ENCODE measurements around the gene PAIP1.

DNA sequence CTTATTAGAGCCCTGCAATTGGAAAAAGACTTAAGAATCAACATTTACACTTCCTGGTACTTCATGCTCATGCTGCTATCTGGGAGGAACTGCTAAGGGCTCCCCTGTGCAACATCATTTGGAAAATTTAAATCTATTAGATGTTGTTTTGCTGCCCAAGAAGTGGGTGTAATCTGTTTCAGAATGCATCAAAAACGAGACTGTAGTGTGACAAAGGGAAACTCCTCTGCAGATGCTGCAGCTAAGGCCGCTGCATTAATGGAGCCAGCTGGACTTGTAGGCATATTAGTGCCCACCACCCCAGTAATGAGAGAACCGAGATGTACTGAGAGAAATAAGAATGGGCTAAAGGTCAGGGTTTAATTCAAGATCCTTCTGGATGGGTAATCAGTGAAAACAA, 11.1 kb upstream of the PAIP1 start:
- TF ChIP-seq, protein P1, sequence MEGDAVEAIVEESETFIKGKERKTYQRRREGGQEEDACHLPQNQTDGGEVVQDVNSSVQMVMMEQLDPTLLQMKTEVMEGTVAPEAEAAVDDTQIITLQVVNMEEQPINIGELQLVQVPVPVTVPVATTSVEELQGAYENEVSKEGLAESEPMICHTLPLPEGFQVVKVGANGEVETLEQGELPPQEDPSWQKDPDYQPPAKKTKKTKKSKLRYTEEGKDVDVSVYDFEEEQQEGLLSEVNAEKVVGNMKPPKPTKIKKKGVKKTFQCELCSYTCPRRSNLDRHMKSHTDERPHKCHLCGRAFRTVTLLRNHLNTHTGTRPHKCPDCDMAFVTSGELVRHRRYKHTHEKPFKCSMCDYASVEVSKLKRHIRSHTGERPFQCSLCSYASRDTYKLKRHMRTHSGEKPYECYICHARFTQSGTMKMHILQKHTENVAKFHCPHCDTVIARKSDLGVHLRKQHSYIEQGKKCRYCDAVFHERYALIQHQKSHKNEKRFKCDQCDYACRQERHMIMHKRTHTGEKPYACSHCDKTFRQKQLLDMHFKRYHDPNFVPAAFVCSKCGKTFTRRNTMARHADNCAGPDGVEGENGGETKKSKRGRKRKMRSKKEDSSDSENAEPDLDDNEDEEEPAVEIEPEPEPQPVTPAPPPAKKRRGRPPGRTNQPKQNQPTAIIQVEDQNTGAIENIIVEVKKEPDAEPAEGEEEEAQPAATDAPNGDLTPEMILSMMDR (IDR thresholded peaks at IDR 0.05): no peak
- TF ChIP-seq POLR2AphosphoS5 (IDR thresholded peaks at IDR 0.05): no peak

All from sigmoid colon (tissue), 4 donors.